ENCODE measurements around the gene TMEM125. TPM values are rescaled to one million over a fixed set of nuclear protein-coding genes. Genes with fewer than 3 reads are reported as not detected.

Gene TMEM125
- total RNA-seq, 3 donors from 2014 or later = 19.3 to 30.1 TPM; not detected in 1

DNA sequence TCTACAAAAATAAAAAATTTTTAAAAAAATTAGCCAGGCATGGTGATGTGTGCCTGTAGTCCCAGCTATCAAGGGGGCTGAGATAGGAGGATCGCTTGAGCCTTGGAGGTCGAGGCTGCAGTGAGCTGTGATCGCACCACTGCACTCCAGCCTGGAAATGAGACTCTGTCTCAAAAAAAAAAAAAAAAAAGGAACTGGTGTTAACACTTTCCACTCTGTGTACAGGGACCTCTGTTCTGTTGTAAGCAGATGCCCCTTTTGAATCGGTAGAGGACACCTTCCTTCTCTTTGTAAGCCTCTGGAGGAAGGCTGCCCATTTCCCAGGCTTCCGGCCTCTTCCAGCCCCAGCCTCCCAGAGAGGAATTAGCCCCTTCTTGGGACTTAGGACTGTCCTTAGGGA lies 22.9 kb downstream of the TMEM125 start:
- H3K27me3 ChIP-seq = no peaks in the 10 kb centered on the region
- TF ChIP-seq POLR2AphosphoS5 (IDR thresholded peaks at IDR 0.05) = no peak
- no peak overlapping the region for H3K4me3 ChIP-seq
- H3K4me1 ChIP-seq = peaks cover 5 to 15% of the 10 kb centered on the region in 2 donors
- H3K9me3 ChIP-seq = no peaks in the 10 kb centered on the region
- no peak for DNase-seq (ENCODE audit: low spot score in 2 of 2)
- intact Hi-C loops (cut with DNase I; ENCODE audit: low total_unique reads) = no loop called here
- no peaks in the 10 kb centered on the region for H3K36me3 ChIP-seq
- H3K27ac ChIP-seq = peak overlapping the region in 1 of 2 donors; percentile 74

DNA sequence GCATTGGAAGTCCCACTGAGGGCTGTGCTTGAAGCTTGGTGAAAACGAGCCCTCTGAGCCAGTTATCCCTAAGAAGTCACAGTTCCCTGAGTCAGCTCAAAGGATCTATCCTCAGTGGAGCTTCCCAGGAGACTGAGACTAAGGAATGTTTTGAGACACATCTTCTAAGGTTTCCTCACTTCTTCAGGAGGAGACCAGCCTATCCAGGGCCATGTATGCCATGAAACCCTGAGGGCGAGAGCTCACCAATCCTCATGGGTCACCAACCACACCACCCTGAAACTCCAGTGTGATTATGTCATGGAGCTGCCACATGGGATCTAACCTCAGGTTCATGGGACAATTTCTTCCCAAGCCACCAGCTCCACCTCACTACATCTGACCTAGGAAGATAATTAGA lies 23.4 kb downstream of the TMEM125 start:
- TF ChIP-seq POLR2AphosphoS5 (IDR thresholded peaks at IDR 0.05) (no peak), POLR2A (IDR thresholded peaks at IDR 0.05) (no peak)
- TF ChIP-seq, protein P1, sequence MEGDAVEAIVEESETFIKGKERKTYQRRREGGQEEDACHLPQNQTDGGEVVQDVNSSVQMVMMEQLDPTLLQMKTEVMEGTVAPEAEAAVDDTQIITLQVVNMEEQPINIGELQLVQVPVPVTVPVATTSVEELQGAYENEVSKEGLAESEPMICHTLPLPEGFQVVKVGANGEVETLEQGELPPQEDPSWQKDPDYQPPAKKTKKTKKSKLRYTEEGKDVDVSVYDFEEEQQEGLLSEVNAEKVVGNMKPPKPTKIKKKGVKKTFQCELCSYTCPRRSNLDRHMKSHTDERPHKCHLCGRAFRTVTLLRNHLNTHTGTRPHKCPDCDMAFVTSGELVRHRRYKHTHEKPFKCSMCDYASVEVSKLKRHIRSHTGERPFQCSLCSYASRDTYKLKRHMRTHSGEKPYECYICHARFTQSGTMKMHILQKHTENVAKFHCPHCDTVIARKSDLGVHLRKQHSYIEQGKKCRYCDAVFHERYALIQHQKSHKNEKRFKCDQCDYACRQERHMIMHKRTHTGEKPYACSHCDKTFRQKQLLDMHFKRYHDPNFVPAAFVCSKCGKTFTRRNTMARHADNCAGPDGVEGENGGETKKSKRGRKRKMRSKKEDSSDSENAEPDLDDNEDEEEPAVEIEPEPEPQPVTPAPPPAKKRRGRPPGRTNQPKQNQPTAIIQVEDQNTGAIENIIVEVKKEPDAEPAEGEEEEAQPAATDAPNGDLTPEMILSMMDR (IDR thresholded peaks at IDR 0.05) = no peak
- no peaks in the 10 kb centered on the region for H3K36me3 ChIP-seq
- H3K4me1 ChIP-seq = peaks cover 5 to 15% of the 10 kb centered on the region in 2 donors
- no peaks in the 10 kb centered on the region for H3K27me3 ChIP-seq
- no peak for DNase-seq (ENCODE audit: low spot score in 2 of 2)
- no peaks in the 10 kb centered on the region for H3K9me3 ChIP-seq
- H3K4me3 ChIP-seq = no peak overlapping the region
- intact Hi-C loops (cut with DNase I; ENCODE audit: low total_unique reads) = no loop called here
- H3K27ac ChIP-seq = peak overlapping the region; percentile 74 to 89

DNA sequence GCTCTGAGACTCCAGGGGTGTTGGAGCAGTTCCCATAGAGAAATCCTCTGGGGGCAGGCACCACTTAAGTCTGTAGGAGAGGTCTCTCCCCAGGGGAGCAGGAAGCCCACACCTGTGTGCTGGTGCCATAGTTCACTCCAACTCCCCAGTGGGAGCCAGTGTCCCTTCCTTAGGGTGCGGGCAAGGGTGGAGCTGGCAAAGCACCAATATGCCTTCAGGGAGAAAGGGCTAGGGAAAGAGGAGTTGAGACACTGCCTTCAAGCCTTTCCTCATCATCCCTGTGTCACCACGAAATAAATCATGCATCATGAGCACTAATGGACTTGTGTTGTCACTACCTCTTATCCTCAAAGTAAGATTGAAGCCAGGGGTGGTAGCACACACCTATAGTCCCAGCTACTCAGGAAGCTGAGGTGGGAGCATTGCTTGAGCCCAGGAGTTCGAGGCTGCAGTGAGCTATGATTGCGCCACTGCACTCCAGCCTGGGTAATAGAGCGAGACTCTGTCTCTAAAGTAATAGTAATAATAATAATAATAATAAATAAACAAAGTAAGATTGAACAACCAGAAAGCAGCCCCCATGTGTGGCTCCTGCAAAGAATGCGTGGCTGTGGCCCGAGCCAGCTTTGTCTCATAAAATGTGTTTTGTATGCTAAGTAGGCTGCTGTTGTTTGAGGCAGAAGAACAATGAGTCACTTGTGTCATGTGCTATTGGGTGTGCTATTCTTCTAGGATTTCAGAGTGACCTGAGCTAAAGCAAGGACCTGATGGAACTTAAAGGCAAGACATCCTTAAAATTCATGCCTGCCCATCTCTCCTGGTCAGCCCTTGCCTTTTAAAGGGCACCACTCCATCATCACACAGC lies 24.3 kb downstream of the TMEM125 start:
- Histone ChIP-seq H3K4me1 (peaks cover 5 to 15% of the 10 kb centered on the region in 2 donors), H3K36me3 (no peaks in the 10 kb centered on the region), H3K27me3 (no peaks in the 10 kb centered on the region), H3K4me3 (no peak overlapping the region), H3K27ac (peak overlapping the region; percentile 86 to 89), H3K9me3 (no peaks in the 10 kb centered on the region)
- DNase-seq (ENCODE audit: low spot score in 2 of 2) = peak in 1 of 2 donors; percentile 45
- TF ChIP-seq POLR2A (IDR thresholded peaks at IDR 0.05) (no peak), POLR2AphosphoS5 (IDR thresholded peaks at IDR 0.05) (no peak)
- TF ChIP-seq, protein P1 (IDR thresholded peaks at IDR 0.05) = no peak
- intact Hi-C loops (cut with DNase I; ENCODE audit: low total_unique reads) = no loop called here

DNA sequence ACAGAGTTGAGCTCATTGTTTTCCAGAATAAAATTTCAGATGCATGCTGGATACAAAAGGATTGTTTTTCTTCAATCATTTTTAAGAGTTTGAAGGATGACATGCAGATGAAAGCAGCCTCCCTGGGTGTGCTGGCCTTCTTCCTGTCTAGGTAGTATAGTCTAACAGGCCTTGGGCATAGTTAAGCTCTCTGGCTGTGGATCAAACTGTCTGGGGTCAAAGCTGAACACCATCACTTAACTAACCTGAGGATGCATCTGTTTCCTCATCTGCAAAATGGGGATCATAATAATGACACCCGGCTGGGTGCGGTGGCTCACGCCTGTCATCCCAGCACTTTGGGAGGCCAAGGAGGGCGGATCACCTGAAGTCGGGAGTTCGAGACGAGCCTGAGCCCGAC lies 25.0 kb downstream of the TMEM125 start:
- peaks cover 10 to 15% of the 10 kb centered on the region in 2 donors for H3K4me1 ChIP-seq
- intact Hi-C loops (cut with DNase I; ENCODE audit: low total_unique reads) = no loop called here

DNA sequence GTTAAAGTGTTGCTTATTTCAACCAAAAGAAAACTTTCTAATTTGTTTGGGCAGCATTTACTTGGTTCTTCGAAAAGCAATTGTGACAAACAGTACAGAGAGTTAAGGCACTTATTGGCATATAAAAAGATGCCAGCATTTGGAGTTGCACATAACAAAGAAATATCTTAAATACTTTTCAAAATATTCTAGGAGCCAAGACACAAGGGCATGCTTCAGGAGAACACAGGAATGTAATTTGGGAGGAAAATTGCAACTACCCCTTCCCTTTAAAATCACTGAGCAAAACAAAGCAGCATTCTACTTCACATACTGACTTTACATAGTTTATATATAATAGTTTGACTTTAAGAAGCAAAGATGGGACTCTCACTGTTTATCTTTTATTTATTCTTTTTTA lies 26.4 kb downstream of the TMEM125 start:
- intact Hi-C loops (cut with DNase I; ENCODE audit: low total_unique reads) = no loop called here
- no peaks in the 10 kb centered on the region for H3K9me3 ChIP-seq
- H3K27ac ChIP-seq = peak overlapping the region; percentile 86 to 89
- H3K36me3 ChIP-seq = no peaks in the 10 kb centered on the region
- H3K4me1 ChIP-seq = peaks cover 11 to 15% of the 10 kb centered on the region in 2 donors
- no peak overlapping the region for H3K4me3 ChIP-seq
- TF ChIP-seq, protein P1 (IDR thresholded peaks at IDR 0.05) = no peak
- TF ChIP-seq POLR2AphosphoS5 (IDR thresholded peaks at IDR 0.05) (no peak), POLR2A (IDR thresholded peaks at IDR 0.05) (no peak)
- no peak for DNase-seq (ENCODE audit: low spot score in 2 of 2)
- H3K27me3 ChIP-seq = no peaks in the 10 kb centered on the region

More for the DNA sequence above, 25.0 kb downstream of the TMEM125 start:
- H3K4me3 ChIP-seq = no peak overlapping the region
- no peaks in the 10 kb centered on the region for H3K27me3 ChIP-seq
- DNase-seq (ENCODE audit: low spot score in 2 of 2) = no peak
- no peaks in the 10 kb centered on the region for H3K9me3 ChIP-seq
- H3K36me3 ChIP-seq = no peaks in the 10 kb centered on the region
- TF ChIP-seq, protein P1 (IDR thresholded peaks at IDR 0.05) = no peak
- TF ChIP-seq POLR2A (IDR thresholded peaks at IDR 0.05) (no peak), POLR2AphosphoS5 (IDR thresholded peaks at IDR 0.05) (no peak)
- peak overlapping the region; percentile 86 to 89 for H3K27ac ChIP-seq

All from breast epithelium (tissue), 4 donors.